T-helper 1 cell (primary cell): ENCODE results near the gene MOCOS.
"Not testable (repeated sequence)": the region's sequence is repeated elsewhere in the genome, so short reads cannot be mapped to it uniquely, and the experiment has no call there.

Source experiments
- DNase-seq, 5 donors: peaks; one replicate each; pipeline ENCODE4 v3.0.0-alpha.2; 2012 to 2020
- total RNA-seq, 4 donors: gene quantifications; one replicate each; lab custom pipeline; 2026; lab: John Stamatoyannopoulos, UW

The MOCOS gene, protein sequence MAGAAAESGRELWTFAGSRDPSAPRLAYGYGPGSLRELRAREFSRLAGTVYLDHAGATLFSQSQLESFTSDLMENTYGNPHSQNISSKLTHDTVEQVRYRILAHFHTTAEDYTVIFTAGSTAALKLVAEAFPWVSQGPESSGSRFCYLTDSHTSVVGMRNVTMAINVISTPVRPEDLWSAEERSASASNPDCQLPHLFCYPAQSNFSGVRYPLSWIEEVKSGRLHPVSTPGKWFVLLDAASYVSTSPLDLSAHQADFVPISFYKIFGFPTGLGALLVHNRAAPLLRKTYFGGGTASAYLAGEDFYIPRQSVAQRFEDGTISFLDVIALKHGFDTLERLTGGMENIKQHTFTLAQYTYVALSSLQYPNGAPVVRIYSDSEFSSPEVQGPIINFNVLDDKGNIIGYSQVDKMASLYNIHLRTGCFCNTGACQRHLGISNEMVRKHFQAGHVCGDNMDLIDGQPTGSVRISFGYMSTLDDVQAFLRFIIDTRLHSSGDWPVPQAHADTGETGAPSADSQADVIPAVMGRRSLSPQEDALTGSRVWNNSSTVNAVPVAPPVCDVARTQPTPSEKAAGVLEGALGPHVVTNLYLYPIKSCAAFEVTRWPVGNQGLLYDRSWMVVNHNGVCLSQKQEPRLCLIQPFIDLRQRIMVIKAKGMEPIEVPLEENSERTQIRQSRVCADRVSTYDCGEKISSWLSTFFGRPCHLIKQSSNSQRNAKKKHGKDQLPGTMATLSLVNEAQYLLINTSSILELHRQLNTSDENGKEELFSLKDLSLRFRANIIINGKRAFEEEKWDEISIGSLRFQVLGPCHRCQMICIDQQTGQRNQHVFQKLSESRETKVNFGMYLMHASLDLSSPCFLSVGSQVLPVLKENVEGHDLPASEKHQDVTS
- 0.12 to 1.1 (median 0.23) reads per million in 4 donors for total RNA-seq

DNA sequence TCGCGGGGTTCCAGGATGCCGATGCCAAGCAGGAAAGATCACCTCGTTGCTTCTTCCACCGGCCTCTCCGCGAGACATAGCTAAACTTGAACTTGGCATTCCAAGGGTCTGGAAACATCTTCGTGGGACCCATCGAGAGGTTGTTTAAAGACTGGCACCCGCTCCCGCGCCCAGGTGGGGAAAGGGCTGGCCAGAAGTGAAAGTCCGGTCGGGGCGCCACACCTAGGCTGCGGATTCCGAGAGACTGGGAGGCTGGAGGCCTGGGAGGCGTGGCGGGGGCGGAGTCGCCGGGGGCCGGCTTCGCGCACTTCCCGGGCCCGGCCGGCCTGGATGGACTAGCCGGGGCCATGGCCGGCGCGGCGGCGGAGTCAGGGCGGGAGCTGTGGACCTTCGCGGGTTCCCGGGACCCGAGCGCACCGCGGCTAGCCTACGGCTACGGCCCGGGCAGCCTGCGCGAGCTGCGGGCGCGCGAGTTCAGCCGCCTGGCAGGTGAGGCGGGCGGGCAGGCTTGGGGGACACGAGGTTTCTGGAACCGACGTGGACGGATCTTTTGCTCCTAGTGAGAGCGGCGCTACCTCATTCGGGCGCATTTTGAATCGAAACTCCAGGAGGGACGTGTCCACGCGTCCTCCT, at the start of gene MOCOS:
TSS of gene MOCOS (plus strand) at position 305 of the 633 bp plus-strand sequence. CDS start at position 348, 43 bp downstream.
- peak in 4 of 5 donors; percentile 17 to 35 (median 32) for DNase-seq

DNA sequence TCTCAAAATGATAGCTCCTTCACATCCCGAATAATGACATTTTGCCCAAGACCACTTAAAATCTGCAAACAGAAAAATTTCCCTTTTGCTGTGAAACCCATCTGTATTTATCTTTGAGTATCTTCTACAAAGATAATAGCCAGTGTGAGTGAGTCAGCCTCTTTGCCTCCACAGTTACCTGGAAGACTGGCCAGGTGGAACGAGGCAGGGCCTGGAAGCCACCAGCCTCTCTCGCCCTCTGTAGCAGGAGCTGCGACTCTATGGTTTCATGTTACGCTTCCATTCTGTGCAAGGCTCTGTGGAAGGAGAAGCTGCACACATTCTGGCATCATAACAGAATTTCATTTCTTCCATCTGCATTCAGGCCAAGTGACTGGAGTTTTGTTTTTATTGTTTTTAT, 48.1 kb upstream of the MOCOS start:
- no peak for DNase-seq

DNA sequence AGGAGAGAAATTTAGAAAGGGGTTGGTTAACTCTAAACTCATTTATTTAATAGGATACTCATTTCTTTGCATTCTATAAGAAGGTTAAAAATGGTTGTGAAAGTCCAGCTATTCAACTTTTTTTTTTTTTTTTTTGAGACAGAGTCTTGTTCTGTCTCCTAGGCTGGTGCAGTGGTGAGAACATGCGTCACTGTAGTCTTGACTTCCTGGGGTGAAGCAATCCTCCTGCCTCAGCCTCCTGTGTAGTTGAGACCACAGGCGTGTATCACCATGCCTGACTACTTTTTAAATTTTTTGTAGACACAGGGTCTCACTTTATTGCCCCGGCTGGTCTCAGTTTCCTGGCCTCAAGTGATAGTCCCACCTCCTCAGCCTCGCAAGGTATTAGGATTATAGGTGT, 45.7 kb upstream of the MOCOS start:
- DNase-seq: peak in 1 of 5 donors; percentile 10

DNA sequence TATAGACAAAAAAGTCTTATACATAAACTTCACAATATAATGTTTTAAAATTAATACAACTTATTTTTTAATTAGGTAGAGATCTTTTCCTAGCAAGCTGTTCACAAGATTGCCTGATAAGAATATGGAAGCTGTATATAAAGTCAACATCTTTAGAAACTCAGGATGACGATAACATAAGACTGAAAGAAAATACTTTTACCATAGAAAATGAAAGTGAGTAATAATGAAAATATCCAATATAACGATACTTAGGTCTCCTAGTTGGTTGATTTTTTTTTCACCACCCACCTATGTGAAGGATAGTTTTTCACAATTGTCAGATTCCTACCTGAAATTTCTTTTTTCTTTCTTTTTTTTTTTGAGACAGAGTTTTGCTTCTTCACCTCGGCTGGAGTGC, 44.5 kb upstream of the MOCOS start:
- peak in 1 of 5 donors; percentile 6 for DNase-seq

DNA sequence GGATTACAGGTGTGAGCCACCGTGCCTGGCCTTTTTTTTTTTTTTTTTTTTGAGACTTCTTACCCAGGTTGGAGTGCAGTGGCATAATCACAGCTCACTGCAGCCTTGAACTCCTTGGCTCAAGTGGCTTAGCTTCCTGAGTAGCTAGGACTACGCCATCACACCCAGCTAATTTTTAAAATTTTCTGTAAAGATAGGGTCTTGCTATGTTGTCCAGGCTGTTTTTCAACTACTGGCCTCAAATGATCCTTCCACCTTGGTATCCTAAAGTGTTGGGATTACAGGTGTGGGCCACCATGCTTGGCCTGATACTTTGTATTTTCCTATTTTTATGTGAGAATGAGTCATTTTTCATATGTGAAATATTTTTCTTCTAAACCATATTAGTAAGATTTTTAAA, 43.9 kb upstream of the MOCOS start:
- DNase-seq: no peak

DNA sequence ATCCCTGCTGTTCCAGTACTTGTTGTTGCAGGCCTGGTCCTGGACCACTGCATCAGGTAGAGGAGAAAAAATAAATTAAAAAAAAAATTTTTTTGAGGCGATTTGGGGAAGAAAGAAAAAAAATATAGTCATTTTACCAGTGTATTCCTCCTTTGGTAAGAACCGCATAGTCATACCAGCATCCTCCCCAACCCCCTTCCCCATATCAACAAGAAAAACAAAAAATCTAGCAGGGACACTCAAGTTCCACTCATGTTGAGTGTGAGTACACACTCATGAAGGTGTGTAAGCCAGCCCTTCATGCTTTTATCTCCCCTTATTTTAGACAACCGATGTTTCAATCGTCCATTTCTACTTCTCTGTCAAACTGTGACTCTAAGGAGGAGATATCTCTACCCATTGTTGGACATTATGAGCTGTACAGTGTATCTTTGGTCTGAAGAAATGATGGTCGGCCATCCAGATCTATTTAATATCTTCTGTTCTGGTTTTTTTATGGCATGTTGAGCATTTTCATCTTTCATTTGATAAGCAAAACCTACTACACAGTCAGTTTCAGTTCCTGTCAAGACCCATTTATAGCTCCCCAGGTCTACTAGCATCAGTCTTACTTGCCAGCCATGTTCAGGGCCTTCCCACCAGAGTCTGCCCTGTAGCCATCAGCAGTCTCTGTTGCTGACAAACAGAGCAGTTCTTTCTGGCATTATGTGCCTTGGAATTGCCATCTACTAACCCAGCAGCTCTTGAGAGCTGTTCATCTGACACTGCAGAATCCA, 37.6 kb upstream of the MOCOS start:
- DNase-seq: no peak

DNA sequence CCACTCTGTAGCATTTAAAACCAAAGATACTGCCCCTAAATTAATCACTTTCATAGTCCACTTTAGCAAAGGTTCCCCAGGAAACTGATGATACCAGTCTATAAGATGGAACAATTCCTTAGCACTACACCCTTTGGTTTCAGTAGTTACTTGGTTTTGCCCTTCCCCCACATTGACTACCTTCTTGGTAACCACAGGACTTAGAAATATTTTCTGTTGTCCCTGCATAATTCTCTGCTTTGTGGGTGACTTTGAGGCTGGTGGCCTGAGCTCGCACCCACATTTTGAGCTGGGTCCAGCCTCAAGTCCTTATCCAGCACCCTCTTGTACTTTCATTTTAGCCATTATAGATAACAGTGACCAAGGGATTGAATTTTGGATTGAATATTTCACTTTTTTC, 34.5 kb upstream of the MOCOS start:
- DNase-seq: no peak

DNA sequence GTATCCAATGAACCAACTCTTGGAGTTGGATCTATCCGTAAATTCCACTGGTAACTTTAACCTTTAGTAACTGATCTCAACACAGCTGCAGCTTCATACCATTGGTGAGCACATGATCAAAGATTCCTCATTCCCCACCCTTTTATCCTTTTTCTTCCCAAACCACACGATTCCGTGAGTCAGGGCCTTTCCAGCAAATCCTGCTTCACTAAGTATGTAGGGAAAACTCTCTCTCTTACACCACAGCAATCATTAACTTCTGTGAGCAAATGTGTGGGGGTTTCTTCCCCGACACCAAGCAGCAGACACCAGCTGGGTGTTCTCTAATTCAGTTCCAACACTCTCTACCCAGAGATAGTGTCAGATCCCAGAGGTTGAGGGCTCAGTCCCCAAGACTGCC, 34.1 kb upstream of the MOCOS start:
- no peak for DNase-seq

DNA sequence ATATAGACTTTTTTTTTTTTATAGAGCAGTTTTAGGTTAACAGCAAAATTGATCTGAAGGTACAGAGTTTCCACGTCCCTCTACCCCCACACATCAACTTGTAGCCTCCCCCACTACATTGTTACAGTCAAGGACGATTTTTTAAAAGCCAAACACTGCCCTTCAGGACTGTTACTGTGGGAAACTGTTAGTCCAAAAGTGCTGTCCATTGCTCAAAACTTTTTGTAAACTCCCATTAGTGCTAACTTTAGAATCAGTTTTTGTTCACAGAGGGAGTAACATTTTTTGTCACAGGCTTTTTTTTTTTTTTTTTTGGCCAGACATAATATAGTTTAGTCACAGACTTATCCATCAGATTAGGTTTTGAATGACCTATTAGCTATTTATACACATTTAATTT, 33.5 kb upstream of the MOCOS start:
- DNase-seq: no peak

DNA sequence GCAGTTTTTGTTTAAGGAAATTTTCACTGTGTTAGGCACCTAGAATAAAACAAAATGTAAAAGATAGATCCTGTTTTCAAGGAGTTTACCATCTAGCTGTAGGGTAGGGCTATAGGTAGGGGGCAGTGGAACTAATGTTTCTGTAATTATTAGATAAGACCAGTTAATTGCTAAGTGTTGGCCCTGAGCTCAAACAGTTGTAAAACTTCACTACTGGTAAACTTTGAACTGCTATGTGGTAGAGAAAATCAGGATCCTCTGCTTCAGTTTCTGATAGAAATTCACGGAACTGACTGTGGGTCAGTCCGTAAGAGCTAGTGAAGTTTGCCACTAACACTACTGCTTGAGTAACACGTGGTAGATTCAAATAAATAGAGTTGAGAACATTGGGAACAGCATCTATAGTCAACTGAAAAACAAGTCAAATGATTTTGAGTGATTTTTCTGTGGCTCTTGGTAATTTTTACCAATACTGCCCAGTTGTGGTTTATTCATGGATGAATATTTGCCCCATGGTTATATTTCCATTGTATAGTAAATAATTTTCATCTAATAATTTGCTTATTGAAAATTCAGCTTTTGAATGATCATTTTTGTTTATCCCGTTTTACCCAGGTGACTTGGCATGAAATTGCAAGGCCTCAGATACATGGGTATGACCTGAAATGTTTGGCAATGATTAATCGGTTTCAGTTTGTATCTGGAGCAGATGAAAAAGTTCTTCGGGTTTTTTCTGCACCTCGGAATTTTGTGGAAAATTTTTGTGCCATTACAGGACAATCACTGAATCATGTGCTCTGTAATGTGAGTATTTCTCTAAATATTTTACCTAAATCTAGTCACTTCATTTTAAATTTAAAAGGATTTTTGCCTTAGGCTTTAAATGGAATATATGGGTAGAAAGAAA, 31.2 kb upstream of the MOCOS start:
- no peak for DNase-seq

DNA sequence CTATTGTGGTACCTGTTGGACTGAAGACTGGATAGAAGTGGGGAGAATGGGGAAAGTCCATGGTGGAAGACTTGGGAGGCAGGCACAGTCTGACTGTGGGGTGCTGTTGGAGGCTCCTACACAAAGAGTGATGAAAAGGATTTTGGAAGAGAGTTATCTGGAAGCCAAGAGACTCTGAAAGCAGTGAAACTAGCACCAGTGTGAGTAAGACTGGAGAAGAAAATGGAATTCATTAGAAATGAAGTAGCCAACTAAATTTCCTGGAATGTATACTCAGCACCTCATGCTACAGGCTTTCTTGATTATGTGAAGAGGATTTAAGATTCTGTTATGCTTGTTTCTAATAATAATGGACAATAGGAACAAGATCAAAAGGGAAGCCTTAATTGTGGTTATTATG, 29.9 kb upstream of the MOCOS start:
- no peak for DNase-seq

DNA sequence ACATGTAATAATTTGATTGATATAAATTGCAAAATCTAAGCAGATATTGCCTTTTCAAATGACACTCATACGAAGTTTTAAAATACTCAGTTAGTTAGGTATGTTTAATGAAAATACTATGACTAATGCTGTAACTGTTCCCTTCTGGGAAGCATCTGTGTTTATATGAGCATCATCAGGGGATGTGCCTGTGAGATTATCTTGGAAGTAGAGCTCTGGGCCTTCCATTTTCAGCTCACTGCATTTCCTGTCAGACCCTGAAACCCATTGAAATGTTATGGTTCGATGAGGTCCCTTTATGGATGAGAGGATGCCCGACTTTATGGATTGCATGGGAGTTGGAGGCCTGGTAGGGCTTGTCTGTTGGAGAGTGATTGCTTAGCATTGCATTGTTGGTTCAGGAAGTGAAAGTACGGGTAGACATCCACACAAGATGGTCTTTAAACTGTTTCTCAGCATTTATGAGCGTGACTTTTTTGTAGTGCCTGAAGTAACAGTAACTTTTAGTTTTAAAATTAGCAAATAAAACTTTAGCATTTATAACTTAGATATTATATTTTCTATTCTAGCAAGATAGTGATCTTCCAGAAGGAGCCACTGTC, 28.9 kb upstream of the MOCOS start:
- DNase-seq: no peak

DNA sequence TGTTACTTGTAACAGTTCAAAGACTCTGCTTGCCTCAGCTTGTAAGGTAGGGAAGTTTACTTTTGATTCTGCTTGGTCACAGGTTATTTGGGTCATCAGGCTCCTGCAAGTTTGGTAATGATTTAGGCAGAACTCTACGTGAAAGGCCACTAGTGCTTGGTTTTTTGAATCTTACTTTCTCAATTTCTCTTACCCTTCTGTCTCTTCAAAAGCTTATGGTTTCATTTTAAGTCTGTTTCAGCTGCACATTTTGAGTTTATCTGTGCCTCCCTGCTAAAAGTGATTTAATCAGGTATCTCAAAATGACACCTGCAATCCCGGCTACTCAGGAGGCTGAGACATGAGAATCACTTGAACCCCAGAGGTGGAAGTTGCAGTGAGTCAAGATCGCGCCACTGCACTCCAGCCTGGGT, 26.3 kb upstream of the MOCOS start:
- DNase-seq: no peak

DNA sequence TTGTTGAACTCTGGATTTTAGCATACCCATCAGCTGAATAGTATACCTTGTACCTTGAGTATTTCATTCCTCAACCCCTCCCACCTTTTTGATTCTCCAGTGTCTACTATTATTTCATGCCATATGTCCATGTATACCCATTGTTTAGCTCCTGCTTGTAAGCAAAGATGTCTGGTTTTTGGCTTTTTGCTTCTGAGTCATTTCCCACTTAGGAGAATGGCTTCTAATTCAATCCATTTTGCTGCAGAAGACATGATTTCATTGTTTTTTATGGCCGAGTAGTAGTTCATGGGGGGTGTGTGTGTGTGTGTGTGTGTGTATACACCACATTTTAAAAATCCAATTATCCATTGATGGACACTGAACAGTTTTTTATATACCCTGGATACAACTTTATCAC, 24.3 kb upstream of the MOCOS start:
- DNase-seq: no peak

DNA sequence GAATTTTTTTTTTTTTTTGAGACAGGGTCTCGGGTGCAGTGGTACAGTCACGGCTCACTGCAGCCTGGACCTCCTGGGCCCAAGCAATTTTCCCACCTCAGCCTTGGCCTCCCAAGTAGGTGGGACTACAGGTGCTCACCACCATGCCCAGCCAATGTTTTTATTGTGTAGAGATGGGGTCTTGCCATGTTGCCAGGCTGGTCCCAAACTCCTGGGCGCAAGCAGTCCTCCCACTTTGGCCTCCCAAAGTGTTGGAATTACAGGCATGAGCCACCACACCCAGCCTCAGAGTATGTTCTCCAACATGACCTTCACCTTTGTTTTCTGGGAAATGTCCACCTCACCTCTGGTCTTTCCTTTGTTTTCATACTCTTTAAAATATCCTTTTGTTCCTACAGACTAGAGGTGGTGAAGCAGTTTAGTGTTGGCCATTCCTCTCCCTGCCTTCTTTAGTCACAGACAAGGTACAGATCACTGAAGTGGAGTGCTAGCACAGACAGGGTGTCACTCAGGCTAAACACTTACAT, 19.5 kb upstream of the MOCOS start:
- no peak for DNase-seq

DNA sequence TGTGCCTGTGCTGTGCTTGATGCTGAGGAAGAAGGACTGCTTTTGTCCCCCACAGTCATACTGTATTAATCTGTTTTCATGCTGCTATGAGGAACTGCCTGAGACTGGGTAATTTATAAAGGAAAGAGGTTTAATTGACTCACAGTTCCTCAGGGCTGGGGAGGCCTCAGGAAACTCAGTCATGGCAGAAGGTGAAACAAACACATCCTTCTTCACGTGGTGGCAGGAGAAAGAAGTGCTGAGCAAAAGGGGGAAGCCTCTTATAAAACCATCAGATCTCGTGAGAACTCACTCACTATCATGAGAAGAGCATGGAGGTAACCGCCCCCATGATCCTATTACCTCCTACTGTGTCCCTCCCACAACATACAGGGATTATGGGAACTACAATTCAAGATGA, 19.0 kb upstream of the MOCOS start:
- not testable (repeated sequence) for DNase-seq

DNA sequence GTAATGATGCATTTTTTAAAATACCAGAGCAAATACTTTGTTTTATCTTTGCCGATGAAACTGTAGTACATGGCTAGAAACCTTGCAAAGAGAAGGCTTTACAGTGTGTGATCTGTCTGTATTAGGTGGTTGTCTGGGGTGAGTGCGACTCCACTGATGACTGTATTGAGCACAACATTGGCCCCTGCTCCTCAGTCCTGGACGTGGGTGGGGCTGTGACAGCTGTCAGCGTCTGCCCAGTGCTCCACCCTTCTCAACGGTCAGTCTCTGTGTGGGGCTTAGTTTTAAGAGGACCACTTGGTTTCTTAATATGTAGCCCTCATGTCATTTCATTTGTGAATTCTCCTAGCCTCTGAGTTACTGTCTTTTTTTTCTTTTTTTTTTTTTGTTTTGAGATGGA, 17.4 kb upstream of the MOCOS start:
- DNase-seq: no peak

DNA sequence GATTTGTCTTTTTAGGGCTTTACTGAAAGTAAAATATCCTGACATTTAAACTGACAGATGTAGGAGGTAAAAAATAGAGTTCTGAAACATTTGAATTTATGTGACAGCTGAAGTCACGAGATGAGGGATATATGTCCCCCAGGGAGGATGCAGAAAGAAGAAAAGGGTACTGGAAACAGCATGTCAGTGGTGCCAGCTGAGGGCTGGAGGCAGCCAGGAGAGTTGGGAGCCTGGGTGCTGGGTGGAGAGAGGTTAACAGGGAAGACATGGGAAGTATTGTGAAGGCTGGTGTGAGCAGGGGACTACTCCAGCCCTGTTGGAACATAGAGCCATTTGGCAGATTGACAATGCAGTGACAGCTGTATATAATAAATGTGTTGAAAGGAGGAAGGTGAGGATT, 11.8 kb upstream of the MOCOS start:
- DNase-seq: no peak

DNA sequence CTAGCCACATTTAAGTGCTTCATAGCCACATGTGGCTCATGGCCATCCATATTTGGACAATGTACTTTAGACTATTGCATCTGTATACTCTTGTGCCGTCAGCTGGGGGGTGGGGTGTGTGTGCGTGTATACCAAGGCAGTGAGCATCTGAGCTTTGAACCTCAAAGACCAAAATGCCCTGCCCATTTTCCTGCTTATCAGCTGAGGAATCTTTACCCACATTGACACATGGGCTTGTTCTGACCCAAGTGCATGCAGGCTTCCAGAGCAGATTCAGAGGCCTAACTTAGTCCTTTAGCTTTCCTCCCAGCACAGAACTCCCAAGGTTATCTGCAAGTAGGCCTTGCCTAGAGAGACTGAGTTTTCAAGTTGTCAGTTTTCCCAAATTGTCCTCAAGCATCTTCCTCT, 11.1 kb upstream of the MOCOS start:
- DNase-seq: peak in 1 of 5 donors; percentile 20

DNA sequence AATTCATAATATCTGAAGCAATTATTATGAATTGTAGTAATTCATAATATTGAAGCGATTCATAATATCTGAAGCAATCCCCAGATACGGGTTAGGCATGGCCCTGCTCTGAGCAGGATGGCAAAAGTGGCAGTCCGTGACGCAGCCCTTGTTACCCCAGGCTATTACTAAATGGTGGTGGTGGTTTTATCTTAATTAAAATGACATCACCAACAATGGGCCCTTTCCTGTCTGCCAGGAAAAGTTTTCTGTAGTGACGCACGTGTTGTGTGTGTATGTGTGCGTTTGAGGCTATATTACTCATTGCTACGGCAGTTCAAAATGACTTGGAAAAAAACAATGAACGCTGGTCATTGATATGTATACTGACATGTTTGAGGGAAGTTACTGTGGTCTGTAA, 10.6 kb upstream of the MOCOS start:
- DNase-seq: peak in 1 of 5 donors; percentile 13

DNA sequence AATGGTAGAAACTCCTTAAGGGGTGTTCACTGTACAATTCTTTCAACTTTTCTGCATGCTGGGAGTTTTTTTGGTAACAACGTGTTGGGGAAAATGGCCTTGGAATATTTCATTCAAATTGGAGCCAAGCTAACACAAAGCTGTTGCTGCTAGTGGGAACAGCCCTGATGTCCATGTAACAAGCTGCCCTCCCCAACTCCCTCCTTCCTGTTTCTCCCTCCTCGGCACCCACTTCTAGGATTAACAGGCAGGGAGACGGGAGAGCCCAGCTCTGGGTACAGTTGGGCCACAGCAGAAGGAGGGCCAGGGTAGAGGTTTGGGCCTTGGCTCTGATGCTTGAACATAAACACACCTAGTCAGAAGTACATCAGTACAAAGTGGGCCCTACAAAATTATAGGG, 9.4 kb upstream of the MOCOS start:
- no peak for DNase-seq
